GM12878 (cell line): Measurements from ENCODE around the gene PYGO1. TPM values are rescaled to one million over a fixed set of nuclear protein-coding genes. Genes with fewer than 3 reads are reported as not detected.

ENCODE experiments used
- ATAC-seq: fragments of 200-7000 bp; cut with Tn5 transposase; 3 replicates; pipeline ENCODE4 v1.9.1; 2020; ENCODE audit warnings: mild to moderate bottlenecking, moderate library complexity
- BruUV-seq: library from RNA; stranded (reverse); fragments of 400-500 nt; replicated peaks from 2 replicates; lab custom pipeline; 2021; lab: Mats Ljungman, UMichigan
- CTCF ChIA-PET: fragments of 300-600 bp; sonication (Branson Sonifier 250); formaldehyde crosslinking; extraction: SDS; loops from one replicate; lab custom pipeline; 2021; ENCODE audit warnings: inconsistent platforms; lab: Yijun Ruan, JAX
- POLR2A ChIA-PET: fragments of 350-600 bp; formaldehyde crosslinking; extraction: SDS; loops from one replicate; lab custom pipeline; 2021; ENCODE audit warnings: inconsistent platforms; lab: Charles Lee
- RAD21 ChIA-PET: fragments of 300-600 bp; sonication (Branson Sonifier 250); formaldehyde crosslinking; loops from one replicate; lab custom pipeline; 2023; ENCODE audit warnings: antibody characterized with exemption; ENCODE audit not compliant: unreplicated experiment; lab: Charles Lee
- SMC1A ChIA-PET: fragments of 300-600 bp; sonication (Branson Sonifier 250); formaldehyde crosslinking; loops from one replicate; lab custom pipeline; 2023; ENCODE audit not compliant: unreplicated experiment, uncharacterized antibody; lab: Charles Lee
- DNase-seq: peaks from one replicate; pipeline ENCODE4 v3.0.0-alpha.2; 2011; ENCODE audit warnings: low read depth, low spot score
- FAIRE-seq: peaks from 3 replicates; lab custom pipeline; 2011; peaks lifted over from hg19 to GRCh38; lab: Jason Lieb, UNC
- H2AFZ ChIP-seq: 2 replicates; pipeline ENCODE4 v1.6.0; 2011; ENCODE audit warnings: low read depth, low read length, control low read depth; ENCODE audit not compliant: control insufficient read depth
- H3K27ac ChIP-seq: 2 replicates; pipeline ENCODE4 v1.5.1; 2011; ENCODE audit warnings: control low read depth; ENCODE audit not compliant: control insufficient read depth, insufficient read depth
- H3K27me3 ChIP-seq, 2 experiments: replicated peaks in 1 of 2; 2 replicates each; pipeline versions ENCODE4 v1.6.0 to v1.6.1; 2011; ENCODE audit warnings: low read length in 1 of 2; ENCODE audit not compliant: control insufficient read depth in 2 of 2, insufficient read depth in 2 of 2
- H3K36me3 ChIP-seq, 2 experiments: 2 replicates each; pipeline ENCODE4 v1.5.1; 2011; ENCODE audit warnings: low read length in 1 of 2; ENCODE audit not compliant: control insufficient read depth in 2 of 2, insufficient read depth in 2 of 2
- H3K4me1 ChIP-seq: 2 replicates; pipeline ENCODE4 v1.6.1; 2011; ENCODE audit warnings: mild to moderate bottlenecking, low read length, moderate library complexity, mixed read lengths; ENCODE audit not compliant: control insufficient read depth, insufficient read depth
- H3K4me2 ChIP-seq: 2 replicates; pipeline ENCODE4 v1.6.0; 2011; ENCODE audit warnings: control low read depth; ENCODE audit not compliant: control insufficient read depth, insufficient read depth
- H3K4me3 ChIP-seq: fragments of 200-600 bp; sonication (generic); 2 replicates; pipeline ENCODE4 v1.5.1; 2016
- H3K79me2 ChIP-seq: 2 replicates; pipeline ENCODE4 v1.6.0; 2011; ENCODE audit warnings: low read length; ENCODE audit not compliant: control insufficient read depth, insufficient read depth
- H3K9ac ChIP-seq: 2 replicates; pipeline ENCODE4 v1.8.0; 2011; ENCODE audit warnings: low read length, control low read depth, mixed read lengths; ENCODE audit not compliant: control insufficient read depth, insufficient read depth
- H3K9me3 ChIP-seq: replicated peaks from 3 replicates; pipeline ENCODE4 v1.5.1; 2011; ENCODE audit warnings: mild to moderate bottlenecking, low read length; ENCODE audit not compliant: control insufficient read depth, insufficient read depth
- H4K20me1 ChIP-seq: 2 replicates; pipeline ENCODE4 v1.6.0; 2011; ENCODE audit not compliant: control insufficient read depth, insufficient read depth
- ATF3 ChIP-seq: IDR thresholded peaks from 2 replicates; pipeline ENCODE4 v1.6.1; 2011; ENCODE audit warnings: low read depth, mild to moderate bottlenecking, low read length, moderate library complexity, borderline replicate concordance; ENCODE audit errors: extremely low read depth
- CUX1 ChIP-seq: IDR thresholded peaks from 2 replicates; pipeline ENCODE4 v1.6.1; 2012; ENCODE audit warnings: improper control_type of control experiment, low read depth, low read length; ENCODE audit not compliant: insufficient replicate concordance
- EED ChIP-seq: sonication (generic); IDR thresholded peaks from 2 replicates; pipeline ENCODE4 v1.6.1; 2016; ENCODE audit warnings: antibody characterized with exemption, low read depth
- ELK1 ChIP-seq: IDR thresholded peaks from 2 replicates; pipeline ENCODE4 v1.6.1; 2012; ENCODE audit warnings: low read depth, low read length, improper control_type of control experiment
- FOXM1 ChIP-seq: IDR thresholded peaks from 2 replicates; pipeline ENCODE4 v1.6.1; 2012; ENCODE audit warnings: low read depth, mild to moderate bottlenecking, inconsistent platforms, low read length, moderate library complexity
- MXI1 ChIP-seq: fragments of 150-350 bp; IDR thresholded peaks from 2 replicates; pipeline ENCODE4 v1.6.1; 2011; ENCODE audit warnings: low read depth, mild to moderate bottlenecking, inconsistent platforms, low read length, improper control_type of control experiment
- MYB ChIP-seq: fragments of 150-350 bp; IDR thresholded peaks from 2 replicates; pipeline ENCODE4 v1.6.1; 2014; ENCODE audit warnings: mild to moderate bottlenecking, low read depth, low read length, borderline replicate concordance
- POLR2A ChIP-seq: IDR thresholded peaks from 2 replicates; pipeline ENCODE4 v1.6.1; 2011; ENCODE audit warnings: low read depth, mild to moderate bottlenecking, low read length
- SREBF2 ChIP-seq: IDR thresholded peaks from 2 replicates; pipeline ENCODE4 v1.6.1; 2012; ENCODE audit warnings: mild to moderate bottlenecking, low read length
- WGBS: methylation state at CpG from one replicate; pipeline ENCODE4 v1.1.6; 2016; ENCODE audit warnings: low lambda C conversion rate; ENCODE audit not compliant: insufficient replicate concordance, insufficient coverage; ENCODE audit errors: missing lambda C conversion rate; 5-methylcytosine and 5-hydroxymethylcytosine counted together
- in situ Hi-C: fragments of 300-500 bp; cut with MboI; formaldehyde crosslinking; loops from 9 replicates; pipeline ENCODE4 v1.14.3; 2018; ENCODE audit warnings: mixed read lengths
- intact Hi-C: fragments of 100-400 bp; cut with micrococcal nuclease; formaldehyde crosslinking; loops from one replicate; pipeline ENCODE4 v1.14.2; 2022; ENCODE audit not compliant: unreplicated experiment
- polyA plus RNA-seq, 11 experiments: library from polyadenylated mRNA; depleted of rRNA in 4 of 11; unstranded in 6 of 11; stranded (reverse) in 5 of 11; fragments of >200 nt; fragmentation: Nextera tagmentation in 4 of 11; fragmentation: Illumina TruSeq in 1 of 11; extraction: Ambion mirVana in 4 of 11; extraction: Trizol in 1 of 11; gene quantifications; 1 replicate in 1 of 11; 2 replicates in 10 of 11; pipeline versions ENCODE4 v1.2.1 to v1.2.3, GENCODE V29; 2011 to 2016; ENCODE audit warnings: inconsistent platforms in 2 of 11, missing spikeins in 2 of 11, low read depth in 1 of 11
- total RNA-seq, 4 experiments: library from RNA; depleted of rRNA in 3 of 4; stranded (reverse); fragments of >200 nt in 3 of 4; fragmentation: Illumina TruSeq in 1 of 4; extraction: Trizol in 1 of 4; gene quantifications; 2 replicates each; pipeline versions ENCODE4 v1.2.1 to v1.2.3, GENCODE V29; 2013 to 2021

Gene PYGO1
- total and polyA plus RNA-seq, 10 of the 15 experiments (the other 5 are each of a cell fraction or from before 2014, with no cell fraction given), result 0.01 TPM; not detected in 9

DNA sequence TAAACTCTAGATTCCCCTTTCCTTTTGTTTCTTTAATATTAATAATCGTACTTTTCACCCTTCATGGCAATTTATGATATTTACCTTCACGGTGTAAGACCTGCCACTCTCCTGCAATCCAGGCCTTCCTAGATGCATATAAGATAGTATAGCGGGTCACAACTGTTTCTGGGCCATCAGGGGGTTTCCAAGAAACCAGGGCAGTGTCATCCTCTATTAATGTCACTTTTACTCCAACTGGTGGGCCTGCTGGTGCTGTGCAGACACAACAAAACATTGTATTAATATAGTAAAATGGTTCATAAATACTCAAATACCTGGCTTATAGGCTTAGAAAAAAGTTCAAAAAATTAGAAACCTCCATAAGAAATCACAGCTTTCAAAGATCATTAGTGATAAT is 48.9 kb upstream of the PYGO1 start:
- no peaks in the 10 kb centered on the region for H3K27me3 ChIP-seq
- SMC1A ChIA-PET, result interaction anchor here (1.0 kb wide), 1 partner anchor 110 kb away, joined by 5 read pairs; no protein-coding TSS in a partner anchor
- BruUV-seq, result no TSS peak

More for the DNA sequence above, 48.9 kb upstream of the PYGO1 start:
- Histone ChIP-seq H3K9ac (no peak overlapping the region), H3K4me1 (no peaks in the 10 kb centered on the region), H3K79me2 (no peaks in the 10 kb centered on the region), H3K36me3 (no peaks in the 10 kb centered on the region), H2AFZ (no peak overlapping the region), H4K20me1 (no peaks in the 10 kb centered on the region), H3K4me2 (no peak overlapping the region), H3K4me3 (no peak overlapping the region), H3K9me3 (no peaks in the 10 kb centered on the region), H3K27ac (no peak overlapping the region)
- no peak for ATAC-seq
- ChIA-PET POLR2A (no interaction called here), CTCF (interaction anchor here (1.3 to 2.9 kb wide), 3 partner anchors 13 to 209 kb away, joined by 4 to 21 read pairs (median 4); no protein-coding TSS in a partner anchor), RAD21 (no interaction called here)
- intact Hi-C loops, result loop anchor here (10.0 kb wide), 1 partner anchor 202 kb away; no protein-coding TSS in a partner anchor
- no peak for TF ChIP-seq FOXM1
- TF ChIP-seq MYB, result no peak
- no peak for TF ChIP-seq CUX1
- no peak for TF ChIP-seq ATF3
- TF ChIP-seq MXI1, result no peak
- TF ChIP-seq SREBF2, result no peak
- no peak for TF ChIP-seq EED
- TF ChIP-seq POLR2A, result no peak
- no peak for TF ChIP-seq ELK1
- FAIRE-seq, result no peak
- DNase-seq, result no peak
- 29% methylated on average over 3 of the region's 3 CpGs for WGBS
- in situ Hi-C loops, result no loop called here
